H1 (cell line): ENCODE results near the gene ARID3B.
"Not testable (repeated sequence)": the region's sequence is repeated elsewhere in the genome, so short reads cannot be mapped to it uniquely, and the experiment has no call there.

Experiments used
- EP300 ChIP-seq, 2 experiments: IDR thresholded peaks; 1 replicate in 1 of 2; 2 replicates in 1 of 2; pipeline ENCODE4 v1.6.1; 2011 to 2012; ENCODE audit warnings: low read depth in 2 of 2, low read length in 2 of 2, mild to moderate bottlenecking in 2 of 2, borderline replicate concordance in 1 of 2, inconsistent platforms in 1 of 2, moderate library complexity in 1 of 2
- EZH2 ChIP-seq: fragments of 200-600 bp; sonication (generic); IDR thresholded peaks from 2 replicates; pipeline ENCODE4 v1.7.1; 2012; ENCODE audit warnings: low read depth, mild to moderate bottlenecking, moderate library complexity, low read length, inconsistent platforms; ENCODE audit not compliant: severe bottlenecking
- POLR2A ChIP-seq, 2 experiments: IDR thresholded peaks; 1 replicate in 1 of 2; 2 replicates in 1 of 2; pipeline ENCODE4 v1.6.1; 2011; ENCODE audit warnings: low read depth in 2 of 2, low read length in 2 of 2, mild to moderate bottlenecking in 2 of 2; ENCODE audit errors: control extremely low read depth in 1 of 2

- not testable (repeated sequence) for TF ChIP-seq EP300 (IDR thresholded peaks at IDR 0.05; ENCODE audit: borderline replicate concordance in 1 of 2, low read depth in 2 of 2, low read length in 2 of 2); POLR2A (IDR thresholded peaks at IDR 0.05; ENCODE audit: control extremely low read depth in 1 of 2, low read depth in 2 of 2, low read length in 2 of 2); EZH2
Measured at GRCh38 chr15:74514059-74514458, 27.0 kb upstream of the ARID3B start.
